Omental fat pad (tissue), 4 donors: ENCODE results near the gene SIM2. TPM values are rescaled to one million over a fixed set of nuclear protein-coding genes. Genes with fewer than 3 reads are reported as not detected.

ENCODE experiments used
- ATAC-seq: fragments of 150-250 bp; one replicate; pipeline ENCODE4 v1.9.1; 2016; ENCODE audit warnings: mild to moderate bottlenecking, moderate library complexity; ENCODE audit not compliant: low FRiP score
- DNase-seq: peaks from one replicate; pipeline ENCODE4 v3.0.0-alpha.2; 2019; ENCODE audit warnings: low spot score
- total RNA-seq, 4 donors: library from RNA; depleted of rRNA; stranded (reverse); fragments of >200 nt; gene quantifications; one replicate each; pipeline ENCODE4 v1.1.0, GENCODE V29; 2016
- TF ChIP-seq, protein P1 (sequence below), 3 donors: fragments of 450-650 bp; IDR thresholded peaks; one replicate each; pipeline ENCODE4 v1.5.1; 2016 to 2017; ENCODE audit warnings: antibody characterized with exemption in 3 of 3, mild to moderate bottlenecking in 3 of 3, moderate library complexity in 2 of 3

Gene SIM2
- total RNA-seq, 4 donors from 2014 or later: 3.2 TPM; not detected in 3

DNA sequence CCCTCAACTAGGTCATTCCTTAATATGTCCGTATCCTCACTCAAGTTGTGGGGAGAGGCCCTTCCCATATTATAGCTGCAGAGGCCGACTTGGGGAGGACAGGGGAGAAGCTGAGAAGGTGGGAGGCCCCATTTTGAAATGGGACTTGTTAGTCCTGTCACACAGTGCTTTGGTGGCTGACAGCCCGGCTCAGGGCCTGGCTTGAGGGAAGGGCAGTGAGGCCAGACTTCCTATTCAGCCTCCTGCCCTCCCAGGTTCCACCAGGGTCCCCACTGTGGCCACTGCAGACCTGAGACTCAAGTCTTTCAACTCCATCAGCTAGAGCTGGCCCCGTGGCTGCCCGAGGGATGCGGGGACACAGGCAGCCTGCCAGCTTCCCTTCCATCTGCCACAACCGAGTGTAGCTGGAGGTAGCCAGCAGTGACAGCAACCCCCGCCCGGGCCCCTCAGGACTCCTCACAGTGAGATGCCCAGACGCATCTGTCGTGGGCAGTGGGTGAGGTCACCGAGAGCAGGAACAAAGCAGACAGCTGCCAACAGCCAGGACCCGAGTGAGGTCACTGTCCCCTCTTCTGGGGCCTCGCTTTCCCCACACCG, 36.9 kb downstream of the SIM2 start:
- TF ChIP-seq, protein P1, sequence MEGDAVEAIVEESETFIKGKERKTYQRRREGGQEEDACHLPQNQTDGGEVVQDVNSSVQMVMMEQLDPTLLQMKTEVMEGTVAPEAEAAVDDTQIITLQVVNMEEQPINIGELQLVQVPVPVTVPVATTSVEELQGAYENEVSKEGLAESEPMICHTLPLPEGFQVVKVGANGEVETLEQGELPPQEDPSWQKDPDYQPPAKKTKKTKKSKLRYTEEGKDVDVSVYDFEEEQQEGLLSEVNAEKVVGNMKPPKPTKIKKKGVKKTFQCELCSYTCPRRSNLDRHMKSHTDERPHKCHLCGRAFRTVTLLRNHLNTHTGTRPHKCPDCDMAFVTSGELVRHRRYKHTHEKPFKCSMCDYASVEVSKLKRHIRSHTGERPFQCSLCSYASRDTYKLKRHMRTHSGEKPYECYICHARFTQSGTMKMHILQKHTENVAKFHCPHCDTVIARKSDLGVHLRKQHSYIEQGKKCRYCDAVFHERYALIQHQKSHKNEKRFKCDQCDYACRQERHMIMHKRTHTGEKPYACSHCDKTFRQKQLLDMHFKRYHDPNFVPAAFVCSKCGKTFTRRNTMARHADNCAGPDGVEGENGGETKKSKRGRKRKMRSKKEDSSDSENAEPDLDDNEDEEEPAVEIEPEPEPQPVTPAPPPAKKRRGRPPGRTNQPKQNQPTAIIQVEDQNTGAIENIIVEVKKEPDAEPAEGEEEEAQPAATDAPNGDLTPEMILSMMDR (IDR thresholded peaks at IDR 0.05): no peak
- ATAC-seq: no peak
- DNase-seq: no peak

DNA sequence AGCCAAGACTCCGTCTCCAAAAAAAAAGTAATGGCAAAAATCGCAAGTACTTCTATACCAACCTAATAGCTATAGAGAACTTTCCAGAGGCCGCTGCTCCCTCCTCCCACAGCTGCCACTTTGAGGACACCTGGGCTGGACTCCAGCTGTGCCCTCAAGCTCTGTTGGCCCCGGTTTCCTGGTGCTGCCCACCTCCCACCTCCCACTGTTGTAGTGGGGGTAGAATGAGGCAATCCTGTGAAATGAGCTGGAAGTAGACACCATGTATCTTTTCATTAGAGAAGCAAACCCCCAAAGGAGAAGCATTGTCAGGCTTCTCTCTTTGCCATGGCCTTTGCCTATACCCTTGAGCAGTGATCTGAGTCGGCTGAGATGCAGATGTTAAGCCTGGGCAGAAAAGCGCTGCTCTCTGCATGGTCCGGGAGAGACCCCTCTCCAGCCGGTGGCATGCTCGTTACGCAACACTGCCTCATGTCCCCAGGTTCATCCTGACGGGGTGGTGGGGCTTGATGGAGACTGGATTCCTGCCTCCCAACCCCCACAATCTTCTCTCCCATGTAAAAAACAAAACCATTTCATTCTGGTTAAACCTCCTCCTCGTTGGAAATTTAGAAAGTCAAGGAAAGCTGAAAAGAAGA, 39.7 kb downstream of the SIM2 start:
- TF ChIP-seq, protein P1 (IDR thresholded peaks at IDR 0.05): no peak
- DNase-seq (no peak), ATAC-seq (no peak)

DNA sequence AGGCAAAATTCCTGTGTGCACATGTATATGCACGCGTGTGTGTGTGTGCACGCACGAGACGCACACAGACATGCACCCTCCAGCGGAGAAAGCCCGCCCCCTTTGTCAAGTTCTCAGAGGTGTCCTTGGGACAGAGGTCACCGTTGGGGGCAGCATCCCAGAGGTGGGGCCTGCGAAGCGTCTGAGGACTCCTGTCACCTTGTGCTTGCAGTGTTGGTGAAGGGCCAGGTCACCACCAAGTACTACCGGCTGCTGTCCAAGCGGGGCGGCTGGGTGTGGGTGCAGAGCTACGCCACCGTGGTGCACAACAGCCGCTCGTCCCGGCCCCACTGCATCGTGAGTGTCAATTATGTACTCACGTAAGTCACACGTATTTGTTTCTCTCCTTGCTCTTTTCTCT, 42.6 kb downstream of the SIM2 start:
- TF ChIP-seq, protein P1 (IDR thresholded peaks at IDR 0.05): no peak
- ATAC-seq: no peak
- no peak for DNase-seq

DNA sequence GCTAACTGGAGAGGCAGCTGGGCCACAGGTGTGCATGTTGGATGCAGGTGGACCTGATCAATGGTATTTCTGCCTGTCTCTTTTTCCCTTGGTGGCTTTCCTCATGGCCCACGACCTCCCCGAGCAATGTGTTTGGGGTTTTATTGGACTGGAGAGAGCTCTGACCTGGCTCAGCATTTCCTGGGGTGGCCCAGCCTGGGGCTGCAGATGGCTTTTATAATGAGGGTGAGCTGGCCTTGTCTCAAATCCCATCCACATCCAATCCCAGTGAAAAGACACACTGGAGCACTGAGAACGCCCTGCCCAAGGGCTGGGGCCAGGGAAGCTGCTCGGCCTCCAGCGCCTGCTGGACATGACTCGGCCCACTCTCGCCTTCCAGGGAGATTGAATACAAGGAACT, 44.1 kb downstream of the SIM2 start:
- no peak for DNase-seq
- no peak for ATAC-seq
- TF ChIP-seq, protein P1 (IDR thresholded peaks at IDR 0.05): no peak

DNA sequence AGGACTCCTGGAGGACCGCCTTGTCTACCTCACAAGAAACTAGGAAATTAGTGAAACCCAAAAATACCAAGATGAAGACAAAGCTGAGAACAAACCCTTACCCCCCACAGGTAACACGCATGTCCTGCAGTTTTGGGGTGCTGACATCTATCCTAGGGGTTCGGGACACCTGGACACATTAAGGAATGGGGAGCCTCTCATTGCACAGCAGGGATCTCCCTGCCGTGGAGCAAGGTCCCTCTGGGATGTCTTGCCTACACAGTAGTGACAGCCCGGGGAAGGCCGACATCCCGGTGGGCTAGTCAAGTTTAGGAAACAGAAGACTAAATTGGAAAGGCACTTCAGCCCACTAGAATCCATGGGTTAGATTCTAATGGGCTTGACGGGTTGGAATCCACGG, 44.5 kb downstream of the SIM2 start:
- TF ChIP-seq, protein P1 (IDR thresholded peaks at IDR 0.05): no peak
- ATAC-seq: no peak
- no peak for DNase-seq

DNA sequence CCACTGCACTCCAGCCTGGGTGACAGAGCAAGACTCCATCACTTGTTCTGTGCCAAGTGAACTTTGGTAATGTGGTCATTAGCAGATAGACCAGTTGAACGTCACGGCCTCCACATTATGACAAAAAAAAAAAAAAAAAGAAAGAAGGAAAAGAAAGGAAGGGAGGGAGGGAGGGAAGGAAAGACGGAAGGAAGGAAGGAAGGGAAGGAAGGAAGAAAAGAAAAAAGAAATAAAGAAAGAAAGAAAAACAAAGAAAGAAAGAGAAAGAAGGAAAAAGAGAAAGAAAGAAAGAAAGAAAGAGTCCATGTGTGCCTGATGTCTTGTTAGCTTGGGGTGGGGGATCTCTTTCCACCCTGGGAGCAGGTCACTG, 45.3 kb downstream of the SIM2 start:
- ATAC-seq: no peak
- no peak for DNase-seq
- TF ChIP-seq, protein P1 (IDR thresholded peaks at IDR 0.05): no peak

DNA sequence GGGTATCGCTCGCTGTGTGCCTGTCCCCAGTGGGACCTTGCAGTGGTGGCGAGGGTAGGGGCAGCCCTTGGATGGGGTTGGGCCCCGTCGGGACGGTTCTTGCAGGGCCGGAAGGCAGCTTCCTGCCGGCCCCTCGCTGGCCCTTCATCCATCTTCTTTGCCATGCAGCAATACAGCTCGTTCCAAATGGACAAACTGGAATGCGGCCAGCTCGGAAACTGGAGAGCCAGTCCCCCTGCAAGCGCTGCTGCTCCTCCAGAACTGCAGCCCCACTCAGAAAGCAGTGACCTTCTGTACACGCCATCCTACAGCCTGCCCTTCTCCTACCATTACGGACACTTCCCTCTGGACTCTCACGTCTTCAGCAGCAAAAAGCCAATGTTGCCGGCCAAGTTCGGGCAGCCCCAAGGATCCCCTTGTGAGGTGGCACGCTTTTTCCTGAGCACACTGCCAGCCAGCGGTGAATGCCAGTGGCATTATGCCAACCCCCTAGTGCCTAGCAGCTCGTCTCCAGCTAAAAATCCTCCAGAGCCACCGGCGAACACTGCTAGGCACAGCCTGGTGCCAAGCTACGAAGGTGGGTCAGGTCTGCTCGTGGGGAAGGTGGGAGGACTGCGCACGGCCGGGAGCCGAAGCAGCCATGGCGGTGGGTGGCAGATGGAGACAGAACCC, 45.8 kb downstream of the SIM2 start:
- ATAC-seq (no peak), DNase-seq (no peak)
- TF ChIP-seq, protein P1 (IDR thresholded peaks at IDR 0.05): no peak
